Tibial nerve (tissue), 4 donors: ENCODE data around the gene ASCL4. TPM values are rescaled to one million over a fixed set of nuclear protein-coding genes. Genes with fewer than 3 reads are reported as not detected.

Experiments used
- DNase-seq, 2 donors: peaks; one replicate each; pipeline ENCODE4 v3.0.0-alpha.2; 2019; ENCODE audit warnings: low spot score in 2 of 2
- H3K27ac ChIP-seq, 4 donors: fragments of 200-600 bp; sonication (generic) in 3 of 4; one replicate each; pipeline ENCODE4 v1.5.1; 2017 to 2019; ENCODE audit warnings: mild to moderate bottlenecking in 1 of 4
- H3K27me3 ChIP-seq, 2 donors: fragments of 200-600 bp; sonication (generic) in 1 of 2; one replicate each; pipeline versions ENCODE4 v1.5.1 to v1.6.0; 2017 to 2019
- H3K36me3 ChIP-seq, 3 donors: fragments of 200-600 bp; sonication (generic); one replicate each; pipeline ENCODE4 v1.5.1; 2018 to 2019
- H3K4me1 ChIP-seq, 4 donors: fragments of 200-600 bp; sonication (generic) in 3 of 4; one replicate each; pipeline ENCODE4 v1.5.1; 2017 to 2019
- H3K4me3 ChIP-seq, 4 donors: fragments of 200-600 bp; sonication (generic) in 3 of 4; one replicate each; pipeline ENCODE4 v1.5.1; 2017 to 2019; ENCODE audit warnings: mild to moderate bottlenecking in 1 of 4, moderate library complexity in 1 of 4
- H3K9me3 ChIP-seq, 4 donors: fragments of 200-600 bp; sonication (generic) in 3 of 4; one replicate each; pipeline ENCODE4 v1.5.1; 2017 to 2019
- CTCF ChIP-seq, 5 experiments: fragments of 200-600 bp in 3 of 5; fragments of 450-650 bp in 2 of 5; sonication (generic) in 3 of 5; IDR thresholded peaks; one replicate each; pipeline ENCODE4 v1.5.1; 2016 to 2019; ENCODE audit warnings: antibody characterized with exemption in 5 of 5, mild to moderate bottlenecking in 3 of 5, moderate library complexity in 2 of 5
- EP300 ChIP-seq, 2 donors: sonication (generic); formaldehyde crosslinking; IDR thresholded peaks; one replicate each; pipeline ENCODE4 v1.6.1; 2017; ENCODE audit warnings: antibody characterized with exemption in 2 of 2, mild to moderate bottlenecking in 1 of 2
- POLR2A ChIP-seq, 2 donors: fragments of 450-650 bp; IDR thresholded peaks; one replicate each; pipeline ENCODE4 v1.6.1; 2017; ENCODE audit warnings: antibody characterized with exemption in 2 of 2, mild to moderate bottlenecking in 2 of 2, moderate library complexity in 2 of 2
- WGBS, 2 donors: methylation state at CpG; one replicate each; pipeline ENCODE4 v1.1.5; 2018; 5-methylcytosine and 5-hydroxymethylcytosine counted together
- total RNA-seq, 4 donors: library from RNA; depleted of rRNA; stranded (reverse); fragments of >200 nt; gene quantifications; one replicate each; pipeline ENCODE4 v1.1.0, GENCODE V29; 2016

Gene ASCL4
- total RNA-seq, 4 donors from 2014 or later = 0.22 to 0.39 TPM; not detected in 2

DNA sequence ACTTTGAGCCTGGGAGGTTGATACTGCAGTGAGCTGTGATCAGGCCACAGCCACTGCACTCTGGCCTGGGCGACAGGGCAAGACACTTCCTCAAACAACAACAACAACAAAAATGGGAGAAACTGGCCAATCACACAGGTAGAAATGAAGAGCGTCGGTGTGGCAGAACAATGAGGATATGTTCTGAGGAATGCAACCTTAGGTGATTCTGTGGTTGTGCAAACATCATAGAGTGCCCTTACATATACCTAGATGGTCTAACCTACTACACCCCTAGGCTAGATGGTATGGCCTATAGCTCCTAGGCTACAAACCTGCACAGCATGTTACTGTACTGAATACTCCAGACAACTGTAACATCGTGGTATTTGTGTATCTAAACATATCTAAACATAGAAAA lies 9.9 kb upstream of the ASCL4 start:
- Histone ChIP-seq H3K4me3 (no peak overlapping the region), H3K27me3 (no peaks in the 10 kb centered on the region), H3K9me3 (no peaks in the 10 kb centered on the region), H3K4me1 (peaks cover 0 to 11% (median 5%) of the 10 kb centered on the region in 4 donors), H3K36me3 (no peaks in the 10 kb centered on the region), H3K27ac (no peak overlapping the region)
- TF ChIP-seq CTCF (IDR thresholded peaks at IDR 0.05) = no peak
- TF ChIP-seq POLR2A (IDR thresholded peaks at IDR 0.05) = no peak
- no peak for TF ChIP-seq EP300 (IDR thresholded peaks at IDR 0.05)
- 65 to 84% methylated on average over 4 of the region's 4 CpGs for whole genome bisulfite sequencing, 2 donors
- DNase-seq = no peak

DNA sequence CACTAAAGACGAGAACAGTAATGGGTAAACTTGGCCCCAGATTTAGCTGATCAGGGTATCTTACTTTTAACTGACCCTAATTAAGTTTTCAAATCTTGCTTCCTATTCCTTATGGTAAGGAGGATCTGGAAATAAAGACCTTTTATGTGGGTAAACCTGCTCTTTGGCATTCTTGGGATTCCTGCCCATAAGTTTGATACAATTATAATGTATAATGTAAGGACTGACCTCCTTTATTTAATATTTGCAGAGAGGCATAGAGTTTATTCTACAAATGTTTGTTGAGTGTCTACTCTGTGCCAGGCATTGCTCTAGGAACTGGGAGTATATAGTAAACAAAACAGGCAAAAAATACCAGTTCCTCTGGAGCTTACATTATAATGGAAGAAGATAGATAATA lies 9.2 kb upstream of the ASCL4 start:
- Histone ChIP-seq H3K4me3 (no peak overlapping the region), H3K4me1 (peaks cover 0 to 5% (median 0%) of the 10 kb centered on the region in 4 donors), H3K27me3 (no peaks in the 10 kb centered on the region), H3K36me3 (no peaks in the 10 kb centered on the region), H3K27ac (no peak overlapping the region), H3K9me3 (no peaks in the 10 kb centered on the region)
- 62 to 78% methylated on average over 1 of the region's 1 CpG for WGBS, 2 donors
- TF ChIP-seq POLR2A (IDR thresholded peaks at IDR 0.05) = no peak
- TF ChIP-seq CTCF (IDR thresholded peaks at IDR 0.05) = no peak
- TF ChIP-seq EP300 (IDR thresholded peaks at IDR 0.05) = no peak
- DNase-seq = no peak

GRCh38 chr12:107767466-107767865 lies 7.0 kb upstream of the ASCL4 start:
- TF ChIP-seq POLR2A (IDR thresholded peaks at IDR 0.05) (no peak), EP300 (IDR thresholded peaks at IDR 0.05) (no peak), CTCF (IDR thresholded peaks at IDR 0.05) (no peak)
- 55 to 84% methylated on average over 5 of the region's 5 CpGs for WGBS, 2 donors
- H3K36me3 ChIP-seq = no peaks in the 10 kb centered on the region
- H3K27ac ChIP-seq = no peak overlapping the region
- no peak overlapping the region for H3K4me3 ChIP-seq
- peaks cover 0 to 8% of the 10 kb centered on the region in 2 donors for H3K27me3 ChIP-seq
- DNase-seq = no peak
- no peaks in the 10 kb centered on the region for H3K9me3 ChIP-seq
- H3K4me1 ChIP-seq = no peaks in the 10 kb centered on the region

GRCh38 chr12:107775093-107775721 lies 703 bp downstream of the ASCL4 start:
- no peaks in the 10 kb centered on the region for H3K36me3 ChIP-seq
- TF ChIP-seq EP300 (IDR thresholded peaks at IDR 0.05) = no peak
- peak in 1 of 5 experiments; percentile 15 for TF ChIP-seq CTCF (IDR thresholded peaks at IDR 0.05)
- peaks cover 0 to 10% (median 0%) of the 10 kb centered on the region in 4 donors for H3K4me1 ChIP-seq
- no peak for DNase-seq
- H3K27me3 ChIP-seq = peaks cover 0 to 55% of the 10 kb centered on the region in 2 donors
- no peak overlapping the region for H3K27ac ChIP-seq
- WGBS, 2 donors = 1 to 5% methylated on average over 9 to 36 of the region's 66 CpGs
- no peaks in the 10 kb centered on the region for H3K9me3 ChIP-seq
- peak overlapping the region in 2 of 4 donors; percentile 12 to 47 for H3K4me3 ChIP-seq

DNA sequence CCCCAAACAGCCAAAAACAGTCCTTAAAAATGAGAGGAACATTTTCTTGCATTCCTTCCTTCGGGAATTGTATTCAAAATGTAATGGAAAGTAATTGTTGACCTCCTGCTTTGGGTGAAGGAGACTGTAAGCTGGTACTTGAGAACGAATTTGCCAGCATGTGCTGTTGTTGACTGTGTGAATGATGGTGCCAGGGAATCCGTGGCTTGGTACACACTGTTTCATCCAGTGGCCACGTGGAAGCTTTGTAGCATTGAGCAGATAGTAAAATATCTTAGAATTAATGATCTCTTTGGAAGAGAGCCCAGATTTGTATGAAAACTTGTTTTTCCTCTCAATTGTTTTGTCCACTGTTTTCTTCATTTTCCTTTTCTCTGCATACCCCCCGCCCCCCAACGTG lies 1.7 kb downstream of the ASCL4 start:
- Histone ChIP-seq H3K27ac (no peak overlapping the region), H3K27me3 (peaks cover 0 to 55% of the 10 kb centered on the region in 2 donors), H3K4me1 (peaks cover 0 to 10% (median 0%) of the 10 kb centered on the region in 4 donors), H3K9me3 (no peaks in the 10 kb centered on the region), H3K4me3 (peak overlapping the region in 1 of 4 donors; percentile 47), H3K36me3 (no peaks in the 10 kb centered on the region)
- DNase-seq = no peak
- 26 to 39% methylated on average over 6 of the region's 6 CpGs for WGBS, 2 donors
- TF ChIP-seq CTCF (IDR thresholded peaks at IDR 0.05) (no peak), POLR2A (IDR thresholded peaks at IDR 0.05) (no peak), EP300 (IDR thresholded peaks at IDR 0.05) (no peak)
